CD4-positive, alpha-beta T cell treated with Interleukin-10 for 1 hour (primary cell): Measurements from ENCODE around the gene ERC1.
A peak's percentile ranks its signal among the peaks of the same experiment; 100 is the strongest.

Experiments
- DNase-seq: peaks from one replicate; pipeline ENCODE4 v3.0.0-alpha.2; 2020

Gene ERC1

GRCh38 chr12:1529228-1529861 lies 538.3 kb downstream of the ERC1 start:
- no peak for DNase-seq

GRCh38 chr12:1529862-1530591 lies 539.0 kb downstream of the ERC1 start:
- DNase-seq, result peak; percentile 8

- no peak for DNase-seq
These were observed 539.6 kb downstream of the ERC1 start for GRCh38 chr12:1530592-1531152.

- no peak for DNase-seq
These were observed 540.2 kb downstream of the ERC1 start for GRCh38 chr12:1531153-1531653.

GRCh38 chr12:1531654-1532374 lies 540.8 kb downstream of the ERC1 start:
- no peak for DNase-seq

GRCh38 chr12:1532375-1533165 lies 541.5 kb downstream of the ERC1 start:
- no peak for DNase-seq

- peak; percentile 35 for DNase-seq
These were observed 542.2 kb downstream of the ERC1 start for GRCh38 chr12:1533205-1533601.

GRCh38 chr12:1533602-1534304 lies 542.7 kb downstream of the ERC1 start:
- DNase-seq, result peak; percentile 49

GRCh38 chr12:1534748-1535147 lies 543.7 kb downstream of the ERC1 start:
- no peak for DNase-seq

- no peak for DNase-seq
These were observed 545.8 kb downstream of the ERC1 start for GRCh38 chr12:1536817-1537216.

GRCh38 chr12:1539135-1539534 lies 548.1 kb downstream of the ERC1 start:
- DNase-seq, result no peak

- DNase-seq, result no peak
These were observed 549.7 kb downstream of the ERC1 start for GRCh38 chr12:1540690-1541089.

GRCh38 chr12:1542599-1542998 lies 551.6 kb downstream of the ERC1 start:
- DNase-seq, result no peak

GRCh38 chr12:1544996-1545700 lies 554.1 kb downstream of the ERC1 start:
- no peak for DNase-seq
